Stimulated activated CD4-positive, alpha-beta T cell treated with anti-CD3 and anti-CD28 coated beads, Interleukin-2, amount 100 ng/mL, for 48 hours (primary cell): ENCODE data around the gene DAAM2.

Experiments used
- DNase-seq, 2 donors: peaks; one replicate each; pipeline ENCODE4 v3.0.0-alpha.2; 2020

The DAAM2 gene

DNA sequence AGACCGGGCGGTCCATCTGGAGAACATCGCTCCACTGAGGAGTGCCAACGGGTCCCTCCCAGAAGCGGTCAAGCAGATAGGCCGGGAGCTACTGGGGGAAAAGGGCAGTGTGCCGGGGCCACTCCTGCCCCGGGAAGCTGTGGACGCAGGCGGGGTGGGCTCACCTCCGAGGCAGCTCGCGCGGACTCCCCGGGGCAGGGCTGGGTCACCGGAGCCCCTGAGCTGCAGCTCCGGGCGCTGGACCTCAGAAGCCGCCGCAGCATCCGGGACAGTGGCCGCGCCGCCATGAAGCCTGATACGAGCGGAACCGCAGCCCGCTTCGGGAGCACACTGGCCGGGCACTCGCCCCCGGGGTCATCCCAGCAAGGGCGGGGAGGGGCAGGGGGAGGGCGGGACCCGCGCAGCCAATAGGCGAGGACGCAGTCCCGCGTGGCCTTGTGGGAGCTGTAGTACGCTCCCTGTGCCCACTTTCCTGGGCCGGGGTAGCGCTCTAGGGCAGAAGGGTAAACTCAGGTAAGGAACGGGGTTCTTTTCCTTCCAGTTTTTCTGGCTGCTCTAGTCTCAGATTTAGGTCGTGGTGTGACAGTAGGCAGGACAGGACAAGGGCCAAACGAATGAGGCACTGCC, 142.1 kb downstream of the DAAM2 start, which contains the start of gene MOCS1:
Gene MOCS1 (minus strand): TSS at position 332 of the 627 bp plus-strand sequence. CDS start 45 bp downstream, at position 287.
- peak; percentile 22 to 36 for DNase-seq

GRCh38 chr6:39935241-39935640, 143.1 kb downstream of the DAAM2 start:
- DNase-seq: no peak

DNA sequence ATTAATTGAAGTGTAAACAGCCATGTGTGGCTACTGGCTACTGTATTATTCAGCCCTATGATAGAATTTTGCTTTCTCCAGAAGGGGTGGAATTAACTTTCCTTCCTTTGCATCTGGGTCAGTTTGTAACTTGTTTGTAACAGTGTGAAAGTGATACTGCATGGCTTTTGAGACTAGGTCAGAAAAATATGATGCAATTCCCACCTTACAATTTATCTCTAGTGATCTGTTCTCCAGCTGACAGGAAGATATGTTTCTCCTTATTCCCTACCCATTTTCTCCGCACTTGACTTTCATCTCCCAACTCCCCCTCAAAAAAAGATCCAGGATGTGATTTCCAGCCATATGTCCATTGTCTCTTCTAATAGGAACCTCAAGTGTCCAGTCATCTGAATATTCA, 144.7 kb downstream of the DAAM2 start:
- DNase-seq: no peak

DNA sequence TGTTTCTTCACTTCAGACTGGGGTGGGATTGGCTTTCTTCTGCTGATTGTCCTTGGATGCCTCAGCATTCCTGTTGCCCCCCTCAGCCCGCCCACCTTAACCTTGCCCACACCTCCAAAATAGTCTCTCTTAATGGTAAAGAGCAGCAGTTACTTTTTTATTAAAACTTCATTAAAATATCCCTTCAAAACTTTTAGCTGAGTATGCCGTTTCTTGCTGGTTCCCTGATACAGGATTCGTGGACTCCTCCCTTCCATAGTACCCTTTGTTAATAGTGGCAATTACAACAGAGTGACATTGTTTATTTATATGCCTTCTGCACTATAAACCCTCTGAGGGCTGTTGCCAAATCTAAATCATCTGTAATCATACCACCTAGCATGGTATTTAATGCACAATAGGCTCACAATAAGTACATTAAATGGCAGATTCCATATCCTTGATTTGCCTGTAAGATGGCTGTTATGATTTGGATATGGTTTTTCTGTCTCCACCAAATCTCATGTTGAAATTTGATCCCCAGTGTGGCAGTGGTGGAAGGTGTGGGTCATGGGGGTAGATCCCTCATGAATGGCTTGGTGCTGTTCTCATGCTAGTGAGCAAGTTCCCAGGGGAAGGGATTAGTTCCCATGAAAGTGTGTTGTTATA, 145.6 kb downstream of the DAAM2 start:
- no peak for DNase-seq

DNA sequence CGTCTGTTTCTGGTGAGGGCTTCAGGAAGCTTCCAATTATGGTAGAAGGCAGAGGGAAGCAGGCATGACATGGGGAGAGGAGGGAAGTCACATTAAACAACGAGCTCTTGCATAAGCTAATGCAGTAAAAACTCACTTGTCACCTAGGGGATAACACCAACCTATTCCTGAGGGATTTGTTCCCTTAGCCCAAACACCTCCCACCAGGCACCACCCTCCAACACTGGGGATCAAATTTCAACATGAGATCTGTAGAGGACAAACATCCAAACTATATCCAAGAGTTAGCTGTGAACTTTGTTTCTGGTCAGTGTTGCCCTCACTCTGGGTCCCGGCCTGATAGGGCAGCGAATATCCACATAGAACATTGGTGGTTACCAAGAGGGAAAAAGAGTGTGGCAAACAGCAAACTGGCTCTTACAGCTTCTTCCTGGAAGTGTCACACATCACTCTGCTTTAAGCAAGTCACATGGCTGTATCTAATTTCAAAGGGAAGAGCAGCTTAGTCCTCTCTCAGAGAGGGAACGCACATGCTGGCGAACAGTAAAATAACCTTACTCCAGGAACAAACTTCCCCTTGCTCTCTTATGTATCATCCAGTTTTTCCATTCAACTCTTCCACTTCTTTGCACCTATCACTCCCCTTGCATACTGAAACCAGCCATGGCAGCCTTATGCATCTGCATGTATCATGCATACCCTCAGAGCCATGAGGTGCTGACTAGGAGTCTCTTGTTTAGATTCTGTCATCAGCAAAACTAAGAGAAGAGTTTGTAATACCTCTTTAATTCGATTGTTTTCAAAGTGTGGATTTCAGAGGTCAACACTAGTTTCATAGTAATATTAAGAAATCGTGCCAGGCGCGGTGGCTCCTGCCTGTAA, 146.8 kb downstream of the DAAM2 start:
- no peak for DNase-seq

- no peak for DNase-seq
Observed at GRCh38 chr6:39941138-39941537, 149.0 kb downstream of the DAAM2 start.

GRCh38 chr6:39941820-39942219, 149.6 kb downstream of the DAAM2 start:
- no peak for DNase-seq

GRCh38 chr6:39942903-39943580, 150.9 kb downstream of the DAAM2 start:
- no peak for DNase-seq

DNA sequence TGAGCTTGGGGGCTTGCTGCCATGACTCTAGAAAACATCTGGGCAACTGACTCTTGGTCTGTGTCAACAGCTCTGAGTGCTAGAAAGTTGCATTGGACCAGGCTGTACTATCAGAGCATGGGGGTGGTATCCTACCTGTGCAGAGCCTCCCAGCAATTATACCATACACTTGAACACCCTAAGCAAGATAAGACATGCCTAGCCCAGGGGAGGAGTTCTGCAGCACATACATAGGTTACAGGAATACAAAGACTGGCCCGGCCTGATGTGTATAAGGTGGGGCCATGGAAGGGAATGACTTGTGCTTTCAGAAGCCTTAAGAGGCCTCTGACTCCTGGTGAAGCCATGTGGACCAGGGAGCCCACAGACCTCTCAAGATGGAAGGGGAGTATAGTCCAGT, 153.4 kb downstream of the DAAM2 start:
- no peak for DNase-seq

- DNase-seq: no peak
Observed at GRCh38 chr6:39947611-39948068, 155.5 kb downstream of the DAAM2 start.

GRCh38 chr6:39948199-39948791, 156.1 kb downstream of the DAAM2 start:
- DNase-seq: no peak

DNA sequence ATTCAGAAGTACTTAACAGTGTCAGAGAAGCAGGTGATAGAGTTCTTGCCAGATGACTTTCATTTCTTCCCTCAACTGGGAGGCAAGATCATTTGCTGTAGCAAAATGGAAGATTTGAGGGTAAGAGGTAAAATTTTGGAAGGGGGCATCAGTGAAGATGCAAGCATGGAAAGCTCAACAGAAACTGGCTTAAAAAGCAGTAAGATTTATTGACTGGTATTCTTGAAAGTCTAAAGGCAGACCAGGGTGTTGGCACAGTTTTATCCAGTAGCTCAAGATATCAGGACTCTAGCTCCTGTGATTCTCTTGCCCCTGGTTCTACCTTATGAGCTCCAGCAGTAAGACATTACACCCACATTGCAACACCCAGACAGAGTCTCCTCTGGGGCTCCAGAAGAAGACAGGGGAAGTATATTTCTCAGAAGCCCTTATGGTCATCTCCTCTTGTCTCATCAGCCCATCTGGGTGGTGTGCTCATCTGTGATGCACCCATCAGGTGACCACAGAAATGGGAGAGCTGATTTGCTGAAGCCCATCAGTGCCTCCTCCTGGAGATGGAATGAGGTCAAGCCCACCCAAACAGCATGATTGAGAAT, 158.0 kb downstream of the DAAM2 start:
- DNase-seq: no peak

- DNase-seq: no peak
Observed at GRCh38 chr6:39951191-39951590, 159.0 kb downstream of the DAAM2 start.

DNA sequence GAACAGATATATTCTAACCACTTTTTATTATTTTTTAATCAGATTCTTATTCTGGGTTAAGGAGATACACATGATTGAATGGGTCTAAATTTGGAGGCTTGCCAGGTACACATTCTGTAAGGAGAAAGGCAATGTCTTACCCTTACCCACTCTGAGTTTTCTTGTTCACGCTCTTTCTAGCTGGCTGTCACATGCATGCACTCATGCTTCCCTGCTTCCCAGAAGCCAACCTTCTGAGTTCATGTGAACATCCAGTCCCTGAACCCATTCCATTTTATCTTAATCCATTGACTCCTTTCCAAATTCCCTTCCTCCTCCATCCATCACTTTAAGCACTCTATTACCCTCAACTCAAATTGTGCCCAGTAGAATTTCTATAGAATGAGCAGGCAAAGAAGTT, 159.5 kb downstream of the DAAM2 start:
- no peak for DNase-seq

DNA sequence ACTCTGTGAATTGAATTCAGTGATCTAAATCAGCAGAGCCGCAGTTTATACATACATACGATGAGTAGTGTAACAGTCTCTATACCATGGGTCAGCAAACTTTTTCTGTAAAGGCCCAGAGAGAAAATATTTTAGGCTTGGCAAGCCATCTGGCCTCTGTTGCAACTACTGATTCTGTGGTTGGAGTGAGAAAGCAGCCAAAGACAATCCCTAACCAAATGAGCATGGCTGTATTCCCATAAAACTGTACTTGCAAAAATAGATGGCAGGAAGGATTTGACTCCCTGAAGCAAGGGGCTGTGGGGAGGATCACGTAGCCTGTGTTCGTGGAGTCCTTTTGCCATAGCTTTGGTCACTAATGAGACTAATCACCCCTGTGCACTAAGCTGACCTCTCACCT, 160.0 kb downstream of the DAAM2 start:
- no peak for DNase-seq

- no peak for DNase-seq
Observed at GRCh38 chr6:39953076-39953618, 161.0 kb downstream of the DAAM2 start.
